ENCODE measurements around the gene ABCC4. TPM values are rescaled to one million over a fixed set of nuclear protein-coding genes. Genes with fewer than 3 reads are reported as not detected.

ABCC4 gene
- total RNA-seq, 1 experiment from 2014 or later, result 26.3 TPM

DNA sequence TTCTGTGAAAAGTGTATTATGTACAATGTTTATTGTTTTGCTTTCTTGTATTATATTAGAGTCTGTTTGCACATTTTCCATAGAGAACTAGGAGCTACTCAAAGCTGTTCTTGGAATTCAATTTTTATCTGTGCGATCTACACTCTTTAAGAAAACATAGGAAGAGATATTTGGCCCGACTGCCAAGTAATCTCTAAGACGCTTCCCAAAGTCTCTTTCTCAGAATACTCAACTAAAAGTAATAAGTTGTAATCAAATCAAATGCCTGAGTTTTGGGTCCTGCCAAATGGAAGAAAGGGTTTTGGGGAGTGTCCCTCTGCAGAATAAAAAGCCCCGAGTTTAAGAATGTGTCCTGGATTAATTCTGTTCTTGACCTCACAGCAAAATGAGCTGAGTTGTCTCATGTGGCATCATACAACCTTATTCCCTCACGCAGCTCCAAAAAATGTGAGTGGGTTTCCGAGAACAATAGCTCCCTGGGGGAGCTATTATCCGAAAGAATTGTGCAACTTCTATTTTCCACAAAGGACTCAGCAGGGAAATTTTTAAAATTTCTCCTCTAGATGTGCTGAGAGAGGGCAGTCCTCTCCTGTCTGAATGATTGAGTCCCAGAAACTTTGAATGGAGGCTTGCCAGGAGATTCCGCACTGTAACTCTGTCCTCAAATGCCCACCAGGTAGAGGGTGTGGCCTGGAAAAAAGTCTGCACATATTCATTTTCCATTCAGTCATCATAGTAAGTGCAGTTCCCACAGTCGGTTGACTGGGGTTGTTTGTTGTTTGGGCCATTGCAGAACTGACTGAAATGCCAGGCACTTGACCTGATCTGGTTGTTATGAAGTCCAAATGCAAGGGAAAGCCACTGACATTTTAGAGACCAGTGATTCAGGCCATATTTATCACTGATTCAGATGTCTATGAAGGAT lies 309.0 kb downstream of the ABCC4 start:
- intact Hi-C loops (cut with micrococcal nuclease), result no loop called here
- no peak for ATAC-seq
- no peaks in the 10 kb centered on the region for H3K4me1 ChIP-seq (ENCODE audit: control insufficient read depth in 1 of 2, insufficient read depth in 2 of 2, low read length in 2 of 2)
- no peak overlapping the region for H2AFZ ChIP-seq (ENCODE audit: low read depth, low read length, poor library complexity, severe bottlenecking)
- no peak overlapping the region for H3K9ac ChIP-seq (ENCODE audit: low read length)
- no peaks in the 10 kb centered on the region for H3K9me3 ChIP-seq (ENCODE audit: control insufficient read depth in 1 of 2, insufficient read depth in 1 of 2, low read depth in 1 of 2, low read length in 2 of 2)
- CTCF ChIA-PET, result no interaction called here
- POLR2A ChIA-PET, result no interaction called here
- H4K20me1 ChIP-seq (ENCODE audit: insufficient read depth), result no peaks in the 10 kb centered on the region
- no peak overlapping the region for H3K4me2 ChIP-seq (ENCODE audit: low read length)
- no peaks in the 10 kb centered on the region for H3K9me2 ChIP-seq (ENCODE audit: insufficient read depth)
- TF ChIP-seq YY1 (IDR thresholded peaks at IDR 0.05; ENCODE audit: extremely low read depth, insufficient replicate concordance, low read depth, low read length), result no peak
- no TSS peak for BruUV-seq (replicated peaks)
- H3K4me3 ChIP-seq (replicated peaks in 1 of 2; ENCODE audit: low read depth in 1 of 2, low read length in 2 of 2), result no peak overlapping the region
- H3K36me3 ChIP-seq (ENCODE audit: control insufficient read depth in 1 of 2, insufficient read depth in 2 of 2, low read length in 2 of 2), result no peaks in the 10 kb centered on the region
- RAD21 ChIA-PET (ENCODE audit: low non-redundant PET in 1 of 2, low total read pairs in 2 of 2, uncharacterized antibody in 2 of 2, unreplicated experiment in 2 of 2), result no interaction called here
- H3K79me2 ChIP-seq (ENCODE audit: insufficient read depth, low read length), result no peaks in the 10 kb centered on the region
- peaks cover 37% of the 10 kb centered on the region for H3K27me3 ChIP-seq (ENCODE audit: insufficient read depth, low read length)
- no peak for DNase-seq (ENCODE audit: low read depth, low spot score)
- H3K27ac ChIP-seq (ENCODE audit: low read depth, low read length), result no peak overlapping the region

GRCh38 chr13:94988654-94989053 lies 312.6 kb downstream of the ABCC4 start:
- no TSS peak for BruUV-seq (replicated peaks)
- no peaks in the 10 kb centered on the region for H3K9me2 ChIP-seq (ENCODE audit: insufficient read depth)
- H3K79me2 ChIP-seq (ENCODE audit: insufficient read depth, low read length), result no peaks in the 10 kb centered on the region
- intact Hi-C loops (cut with micrococcal nuclease), result no loop called here
- no peak overlapping the region for H3K4me2 ChIP-seq (ENCODE audit: low read length)
- POLR2A ChIA-PET, result no interaction called here
- H3K36me3 ChIP-seq (ENCODE audit: control insufficient read depth in 1 of 2, insufficient read depth in 2 of 2, low read length in 2 of 2), result no peaks in the 10 kb centered on the region
- RAD21 ChIA-PET (ENCODE audit: low non-redundant PET in 1 of 2, low total read pairs in 2 of 2, uncharacterized antibody in 2 of 2, unreplicated experiment in 2 of 2), result interaction anchor here in 1 of 2 experiments (1.3 kb wide), 1 partner anchor 416 kb away, joined by 3 read pairs; no protein-coding TSS in a partner anchor
- DNase-seq (ENCODE audit: low read depth, low spot score) (peak; percentile 3), ATAC-seq (peak; percentile 78)
- H3K4me3 ChIP-seq (replicated peaks in 1 of 2; ENCODE audit: low read depth in 1 of 2, low read length in 2 of 2), result no peak overlapping the region
- no peak overlapping the region for H3K9ac ChIP-seq (ENCODE audit: low read length)
- TF ChIP-seq SIN3A (IDR thresholded peaks at IDR 0.05; ENCODE audit: low read depth), result no peak
- TF ChIP-seq CEBPB (IDR thresholded peaks at IDR 0.05; ENCODE audit: low read depth), result no peak
- TF ChIP-seq POLR2AphosphoS5 (IDR thresholded peaks at IDR 0.05; ENCODE audit: low read depth, low read length), result no peak
- TF ChIP-seq ATF3 (IDR thresholded peaks at IDR 0.05), result no peak
- no peak for TF ChIP-seq JUND (IDR thresholded peaks at IDR 0.05)
- TF ChIP-seq CTCF (IDR thresholded peaks at IDR 0.05 in 2 of 3, conservative IDR thresholded peaks at IDR 0.05 in 1 of 3; ENCODE audit: borderline replicate concordance in 1 of 3, insufficient read depth in 1 of 3, low read depth in 2 of 3, low read length in 2 of 3), result 0 out of 6 replicates have a peak, but pooled peaks of 1 of the 3 experiments have one; percentile 17
- H3K9me3 ChIP-seq (ENCODE audit: control insufficient read depth in 1 of 2, insufficient read depth in 1 of 2, low read depth in 1 of 2, low read length in 2 of 2), result no peaks in the 10 kb centered on the region
- CTCF ChIA-PET, result interaction anchor here (1.4 kb wide), 1 partner anchor 416 kb away, joined by 3 read pairs; no protein-coding TSS in a partner anchor
- H3K27me3 ChIP-seq (ENCODE audit: insufficient read depth, low read length), result peaks cover 36% of the 10 kb centered on the region
- H3K27ac ChIP-seq (ENCODE audit: low read depth, low read length), result no peak overlapping the region
- H4K20me1 ChIP-seq (ENCODE audit: insufficient read depth), result no peaks in the 10 kb centered on the region
- H3K4me1 ChIP-seq (ENCODE audit: control insufficient read depth in 1 of 2, insufficient read depth in 2 of 2, low read length in 2 of 2), result no peaks in the 10 kb centered on the region
- H2AFZ ChIP-seq (ENCODE audit: low read depth, low read length, poor library complexity, severe bottlenecking), result no peak overlapping the region
